Panc1 (cell line): ENCODE results near the gene STAB1. TPM values are rescaled to one million over a fixed set of nuclear protein-coding genes. Genes with fewer than 3 reads are reported as not detected.
A peak's percentile ranks its signal among the peaks of the same experiment; 100 is the strongest.

Experiments
- ATAC-seq: fragments of 200-7000 bp; cut with Tn5 transposase; 2 replicates; pipeline ENCODE4 v1.9.1; 2020; ENCODE audit warnings: mild to moderate bottlenecking, moderate library complexity
- BruUV-seq: library from RNA; stranded (reverse); fragments of 400-500 nt; replicated peaks from 2 replicates; lab custom pipeline; 2021; lab: Mats Ljungman, UMichigan
- CTCF ChIA-PET: fragments of 300-600 bp; sonication (Branson Sonifier 250); formaldehyde crosslinking; loops from one replicate; lab custom pipeline; 2022; ENCODE audit warnings: antibody characterized with exemption; lab: Charles Lee
- POLR2A ChIA-PET: fragments of 300-600 bp; sonication (Branson Sonifier 250); formaldehyde crosslinking; loops from one replicate; lab custom pipeline; 2022; ENCODE audit warnings: antibody characterized with exemption; lab: Charles Lee
- DNase-seq: peaks from one replicate; pipeline ENCODE4 v3.0.0-alpha.2; 2010; ENCODE audit warnings: low read depth, low spot score
- H3K27ac ChIP-seq: 2 replicates; pipeline ENCODE4 v1.5.1; 2011; ENCODE audit warnings: mild to moderate bottlenecking, low read length, inconsistent platforms
- H3K27me3 ChIP-seq: fragments of 200-500 bp; sonication (Bioruptor generic); 2 replicates; pipeline ENCODE4 v1.6.0; 2014; ENCODE audit warnings: low read length, inconsistent platforms; ENCODE audit not compliant: control insufficient read depth, insufficient read depth
- H3K36me3 ChIP-seq: fragments of 200-500 bp; sonication (Bioruptor generic); 2 replicates; pipeline ENCODE4 v1.5.1; 2014; ENCODE audit warnings: inconsistent platforms, mild to moderate bottlenecking, low read length, moderate library complexity; ENCODE audit not compliant: control insufficient read depth, insufficient read depth
- H3K4me1 ChIP-seq: 2 replicates; pipeline ENCODE4 v1.5.1; 2011; ENCODE audit warnings: inconsistent platforms, mild to moderate bottlenecking, low read length, moderate library complexity; ENCODE audit not compliant: control insufficient read depth, insufficient read depth
- H3K4me3 ChIP-seq, 2 experiments: 2 replicates each; pipeline ENCODE4 v1.5.1; 2011 to 2012; ENCODE audit warnings: low read depth in 2 of 2, low read length in 2 of 2, mild to moderate bottlenecking in 2 of 2, inconsistent platforms in 1 of 2, moderate library complexity in 1 of 2
- H3K9me3 ChIP-seq: fragments of 200-500 bp; sonication (Bioruptor generic); 2 replicates; pipeline ENCODE4 v1.5.1; 2014; ENCODE audit warnings: low read depth, mild to moderate bottlenecking, inconsistent platforms, low read length, moderate library complexity; ENCODE audit not compliant: control insufficient read depth, insufficient read depth
- POLR2AphosphoS5 ChIP-seq: IDR thresholded peaks from 2 replicates; pipeline ENCODE4 v1.6.1; 2012; ENCODE audit warnings: mild to moderate bottlenecking, low read depth, low read length, moderate library complexity
- SIN3A ChIP-seq: IDR thresholded peaks from 2 replicates; pipeline ENCODE4 v1.6.1; 2012; ENCODE audit warnings: low read depth, mild to moderate bottlenecking, low read length, moderate library complexity, borderline replicate concordance; ENCODE audit not compliant: insufficient read depth
- TCF7L2 ChIP-seq: IDR thresholded peaks from 2 replicates; pipeline ENCODE4 v1.6.1; 2011; ENCODE audit warnings: mild to moderate bottlenecking, low read depth, low read length, inconsistent platforms
- in situ Hi-C: cut with HindIII; loops from 2 replicates; pipeline ENCODE4 v1.10.0; 2016; ENCODE audit warnings: low sequenced_read_pairs, low pct_unique_long_range_greater_than_20kb
- intact Hi-C: fragments of 100-400 bp; cut with micrococcal nuclease; formaldehyde crosslinking; loops from one replicate; pipeline ENCODE4 v1.10.0; 2022; ENCODE audit not compliant: unreplicated experiment
- total RNA-seq: library from RNA; stranded (reverse); gene quantifications from one replicate; pipeline ENCODE4 v1.2.1, GENCODE V29; 2021; ENCODE audit not compliant: unreplicated experiment
- TF ChIP-seq, protein P1 (sequence below): fragments of 450-650 bp; IDR thresholded peaks from 2 replicates; pipeline ENCODE4 v1.5.1; 2017; ENCODE audit warnings: mild to moderate bottlenecking
- TF ChIP-seq, protein P2 (sequence below), 2 experiments: IDR thresholded peaks; 2 replicates each; pipeline ENCODE4 v1.6.1; 2011 to 2012; ENCODE audit warnings: low read depth in 2 of 2, control low read depth in 1 of 2, low read length in 1 of 2, mild to moderate bottlenecking in 1 of 2, moderate library complexity in 1 of 2; ENCODE audit not compliant: insufficient read depth in 1 of 2

The STAB1 gene
- total RNA-seq, 1 experiment from 2014 or later, result 0.39 TPM

DNA sequence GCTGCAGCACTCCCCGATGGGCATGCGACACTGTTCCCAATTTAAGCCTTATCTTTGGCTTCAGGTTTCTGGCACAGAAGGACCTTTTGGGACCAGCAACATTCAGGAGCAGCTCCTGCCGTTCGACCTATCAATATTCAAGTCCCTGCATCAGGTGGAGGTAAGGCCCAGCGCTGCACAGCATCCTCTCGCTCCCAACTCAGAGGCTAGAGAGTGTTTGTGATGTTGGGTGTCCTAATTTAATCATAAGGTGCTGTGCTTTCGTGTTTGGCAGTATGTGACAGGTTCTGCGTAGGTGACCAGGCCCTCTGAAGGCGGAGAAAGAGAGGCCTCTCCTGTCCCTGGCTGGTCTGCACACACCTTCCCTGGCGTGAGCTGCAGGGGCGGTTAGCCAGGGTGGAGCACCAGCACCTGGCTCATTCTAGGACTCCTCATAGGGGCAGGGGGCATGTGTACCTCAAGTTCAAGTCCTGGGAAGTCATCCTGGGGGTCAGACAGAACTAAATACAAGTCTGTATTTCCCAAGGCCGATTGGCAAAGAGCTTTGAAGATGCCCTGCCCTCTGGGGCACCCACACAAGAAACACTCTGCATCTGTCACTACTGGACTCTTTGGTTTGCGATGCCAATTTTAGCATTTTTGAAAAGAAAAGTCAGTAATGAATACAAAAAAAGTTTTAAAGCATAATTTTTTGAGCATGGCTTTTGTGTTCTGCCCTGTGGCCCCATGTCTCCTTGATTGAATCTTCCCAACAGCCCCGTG, 22.7 kb upstream of the STAB1 start:
- DNase-seq, result no peak
- Histone ChIP-seq H3K4me3 (no peak overlapping the region), H3K4me1 (no peaks in the 10 kb centered on the region), H3K9me3 (no peaks in the 10 kb centered on the region), H3K27ac (no peak overlapping the region), H3K36me3 (peaks cover 3% of the 10 kb centered on the region; the same call in 1 of the 2 replicates), H3K27me3 (no peaks in the 10 kb centered on the region)
- no peak for TF ChIP-seq TCF7L2
- TF ChIP-seq, protein P1, sequence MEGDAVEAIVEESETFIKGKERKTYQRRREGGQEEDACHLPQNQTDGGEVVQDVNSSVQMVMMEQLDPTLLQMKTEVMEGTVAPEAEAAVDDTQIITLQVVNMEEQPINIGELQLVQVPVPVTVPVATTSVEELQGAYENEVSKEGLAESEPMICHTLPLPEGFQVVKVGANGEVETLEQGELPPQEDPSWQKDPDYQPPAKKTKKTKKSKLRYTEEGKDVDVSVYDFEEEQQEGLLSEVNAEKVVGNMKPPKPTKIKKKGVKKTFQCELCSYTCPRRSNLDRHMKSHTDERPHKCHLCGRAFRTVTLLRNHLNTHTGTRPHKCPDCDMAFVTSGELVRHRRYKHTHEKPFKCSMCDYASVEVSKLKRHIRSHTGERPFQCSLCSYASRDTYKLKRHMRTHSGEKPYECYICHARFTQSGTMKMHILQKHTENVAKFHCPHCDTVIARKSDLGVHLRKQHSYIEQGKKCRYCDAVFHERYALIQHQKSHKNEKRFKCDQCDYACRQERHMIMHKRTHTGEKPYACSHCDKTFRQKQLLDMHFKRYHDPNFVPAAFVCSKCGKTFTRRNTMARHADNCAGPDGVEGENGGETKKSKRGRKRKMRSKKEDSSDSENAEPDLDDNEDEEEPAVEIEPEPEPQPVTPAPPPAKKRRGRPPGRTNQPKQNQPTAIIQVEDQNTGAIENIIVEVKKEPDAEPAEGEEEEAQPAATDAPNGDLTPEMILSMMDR, result peak; percentile 54; the same call in 1 of the 2 replicates
- ChIA-PET CTCF (interaction anchor here (0.6 kb wide), 1 partner anchor 37 kb away, joined by 3 read pairs; no protein-coding TSS in a partner anchor), POLR2A (no interaction called here)
- BruUV-seq, result no TSS peak
- intact Hi-C loops (no loop called here), in situ Hi-C loops (no loop called here)
- no peak for ATAC-seq

DNA sequence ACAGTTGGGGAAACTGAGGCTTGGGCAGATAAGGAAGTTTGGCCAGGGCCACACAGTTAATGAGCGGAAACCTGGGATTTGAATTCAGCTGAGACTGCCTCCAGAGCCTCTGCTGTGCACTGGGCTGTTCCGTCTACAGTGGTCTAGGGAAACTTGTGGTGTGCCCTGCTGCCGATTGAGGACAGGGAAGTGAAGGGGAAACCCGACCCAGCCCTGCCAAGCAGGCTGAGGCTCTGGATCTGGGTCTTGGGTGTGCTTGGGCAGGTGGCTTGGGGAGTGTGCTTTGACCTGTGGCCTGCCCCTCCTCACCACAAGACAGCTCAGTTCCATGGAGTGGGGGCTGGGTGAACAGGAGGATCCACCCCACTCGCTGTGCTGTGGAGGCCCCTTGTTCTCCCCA, 22.1 kb upstream of the STAB1 start:
- Histone ChIP-seq H3K4me1 (no peaks in the 10 kb centered on the region), H3K36me3 (peaks cover 3% of the 10 kb centered on the region; the same call in 1 of the 2 replicates), H3K27ac (no peak overlapping the region), H3K9me3 (no peaks in the 10 kb centered on the region), H3K27me3 (no peaks in the 10 kb centered on the region), H3K4me3 (no peak overlapping the region)
- ChIA-PET CTCF (no interaction called here), POLR2A (no interaction called here)
- in situ Hi-C loops, result no loop called here
- no TSS peak for BruUV-seq
- DNase-seq (no peak), ATAC-seq (no peak)
- no peak for TF ChIP-seq SIN3A
- TF ChIP-seq POLR2AphosphoS5, result no peak
- TF ChIP-seq, protein P1, result no peak
- intact Hi-C loops, result no loop called here

DNA sequence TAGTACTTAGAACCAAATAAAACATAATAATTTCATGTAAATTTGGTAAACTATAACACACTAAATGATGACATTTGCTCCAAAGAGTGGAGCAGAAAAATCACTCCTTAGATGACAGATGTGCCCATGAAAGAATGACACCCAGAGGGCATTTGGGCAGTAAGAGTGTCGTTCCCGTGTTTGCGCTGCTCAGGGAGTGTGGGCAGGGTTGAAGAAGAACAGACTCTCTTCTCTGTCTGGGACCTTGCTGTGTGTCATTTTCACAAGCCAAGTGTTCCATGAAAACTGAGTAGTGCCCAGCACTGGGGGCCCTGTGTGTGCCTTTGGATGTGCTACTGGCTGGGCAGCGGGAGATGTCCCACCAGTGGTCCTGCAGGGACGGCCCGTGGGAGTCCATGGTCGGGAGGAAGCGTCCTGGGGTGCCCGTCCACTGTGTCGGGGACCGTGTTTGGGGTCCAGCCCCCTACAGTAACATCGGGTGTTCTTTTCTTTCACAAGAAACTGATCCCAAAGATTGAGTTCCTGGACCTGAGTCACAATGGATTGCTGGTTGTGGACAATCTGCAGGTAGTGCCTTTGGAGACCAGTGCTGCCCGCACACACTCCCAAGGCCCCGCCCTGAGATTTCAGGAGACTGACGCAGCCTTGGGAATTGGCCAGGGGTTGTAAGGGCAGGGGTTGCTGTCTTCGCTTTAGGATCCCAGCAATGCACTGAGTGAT, 17.9 kb upstream of the STAB1 start:
- intact Hi-C loops, result no loop called here
- H3K4me3 ChIP-seq, result no peak overlapping the region
- POLR2A ChIA-PET, result no interaction called here
- BruUV-seq, result no TSS peak
- TF ChIP-seq POLR2AphosphoS5 (no peak), SIN3A (no peak), TCF7L2 (no peak)
- TF ChIP-seq, protein P1, result no peak
- TF ChIP-seq, protein P2, sequence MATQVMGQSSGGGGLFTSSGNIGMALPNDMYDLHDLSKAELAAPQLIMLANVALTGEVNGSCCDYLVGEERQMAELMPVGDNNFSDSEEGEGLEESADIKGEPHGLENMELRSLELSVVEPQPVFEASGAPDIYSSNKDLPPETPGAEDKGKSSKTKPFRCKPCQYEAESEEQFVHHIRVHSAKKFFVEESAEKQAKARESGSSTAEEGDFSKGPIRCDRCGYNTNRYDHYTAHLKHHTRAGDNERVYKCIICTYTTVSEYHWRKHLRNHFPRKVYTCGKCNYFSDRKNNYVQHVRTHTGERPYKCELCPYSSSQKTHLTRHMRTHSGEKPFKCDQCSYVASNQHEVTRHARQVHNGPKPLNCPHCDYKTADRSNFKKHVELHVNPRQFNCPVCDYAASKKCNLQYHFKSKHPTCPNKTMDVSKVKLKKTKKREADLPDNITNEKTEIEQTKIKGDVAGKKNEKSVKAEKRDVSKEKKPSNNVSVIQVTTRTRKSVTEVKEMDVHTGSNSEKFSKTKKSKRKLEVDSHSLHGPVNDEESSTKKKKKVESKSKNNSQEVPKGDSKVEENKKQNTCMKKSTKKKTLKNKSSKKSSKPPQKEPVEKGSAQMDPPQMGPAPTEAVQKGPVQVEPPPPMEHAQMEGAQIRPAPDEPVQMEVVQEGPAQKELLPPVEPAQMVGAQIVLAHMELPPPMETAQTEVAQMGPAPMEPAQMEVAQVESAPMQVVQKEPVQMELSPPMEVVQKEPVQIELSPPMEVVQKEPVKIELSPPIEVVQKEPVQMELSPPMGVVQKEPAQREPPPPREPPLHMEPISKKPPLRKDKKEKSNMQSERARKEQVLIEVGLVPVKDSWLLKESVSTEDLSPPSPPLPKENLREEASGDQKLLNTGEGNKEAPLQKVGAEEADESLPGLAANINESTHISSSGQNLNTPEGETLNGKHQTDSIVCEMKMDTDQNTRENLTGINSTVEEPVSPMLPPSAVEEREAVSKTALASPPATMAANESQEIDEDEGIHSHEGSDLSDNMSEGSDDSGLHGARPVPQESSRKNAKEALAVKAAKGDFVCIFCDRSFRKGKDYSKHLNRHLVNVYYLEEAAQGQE (IDR thresholded peaks at IDR 0.05; ENCODE audit: insufficient read depth in 1 of 2, low read depth in 2 of 2, low read length in 1 of 2), result no peak
- DNase-seq (no peak), ATAC-seq (no peak)
- H3K36me3 ChIP-seq, result peaks cover 3% of the 10 kb centered on the region; the same call in 1 of the 2 replicates
- CTCF ChIA-PET, result no interaction called here
- no peaks in the 10 kb centered on the region for H3K4me1 ChIP-seq
- no peaks in the 10 kb centered on the region for H3K27me3 ChIP-seq
- H3K27ac ChIP-seq, result no peak overlapping the region
- no peaks in the 10 kb centered on the region for H3K9me3 ChIP-seq
- in situ Hi-C loops, result no loop called here
